GM23248 (cell line): ENCODE results near the gene LRRC43.

Experiments
- EZH2 ChIP-seq: fragments of 200-600 bp; sonication (generic); IDR thresholded peaks from 2 replicates; pipeline ENCODE4 v1.6.1; 2018; ENCODE audit warnings: antibody characterized with exemption, mild to moderate bottlenecking; ENCODE audit not compliant: insufficient read depth, poor library complexity, severe bottlenecking
- EZH2phosphoT487 ChIP-seq: fragments of 200-600 bp; sonication (generic); IDR thresholded peaks from 2 replicates; pipeline ENCODE4 v1.6.1; 2018; ENCODE audit warnings: antibody characterized with exemption, moderate library complexity, mild to moderate bottlenecking, low read depth; ENCODE audit not compliant: insufficient read depth

- TF ChIP-seq EZH2phosphoT487 (no peak), EZH2 (no peak)
These were observed 42.3 kb upstream of the LRRC43 start for GRCh38 chr12:122140467-122141257.
